KOPT-K1 (cell line): ENCODE data around the gene SLC35F1.

Experiments used
- H3K27ac ChIP-seq: fragments of 200-600 bp; sonication (generic); 2 replicates; pipeline ENCODE4 v1.5.1; 2016; ENCODE audit warnings: antibody characterized with exemption, mild to moderate bottlenecking, low read depth, low read length; ENCODE audit not compliant: poor library complexity, severe bottlenecking
- H3K36me3 ChIP-seq: fragments of 200-600 bp; sonication (generic); 2 replicates; pipeline ENCODE4 v1.5.1; 2017; ENCODE audit warnings: antibody characterized with exemption, mild to moderate bottlenecking, low read length, moderate library complexity; ENCODE audit not compliant: insufficient read depth
- H3K9me3 ChIP-seq: fragments of 200-600 bp; sonication (generic); 2 replicates; pipeline ENCODE4 v1.5.1; 2017; ENCODE audit warnings: antibody characterized with exemption, low read length, mild to moderate bottlenecking; ENCODE audit not compliant: insufficient read depth, poor library complexity, severe bottlenecking

Gene SLC35F1

DNA sequence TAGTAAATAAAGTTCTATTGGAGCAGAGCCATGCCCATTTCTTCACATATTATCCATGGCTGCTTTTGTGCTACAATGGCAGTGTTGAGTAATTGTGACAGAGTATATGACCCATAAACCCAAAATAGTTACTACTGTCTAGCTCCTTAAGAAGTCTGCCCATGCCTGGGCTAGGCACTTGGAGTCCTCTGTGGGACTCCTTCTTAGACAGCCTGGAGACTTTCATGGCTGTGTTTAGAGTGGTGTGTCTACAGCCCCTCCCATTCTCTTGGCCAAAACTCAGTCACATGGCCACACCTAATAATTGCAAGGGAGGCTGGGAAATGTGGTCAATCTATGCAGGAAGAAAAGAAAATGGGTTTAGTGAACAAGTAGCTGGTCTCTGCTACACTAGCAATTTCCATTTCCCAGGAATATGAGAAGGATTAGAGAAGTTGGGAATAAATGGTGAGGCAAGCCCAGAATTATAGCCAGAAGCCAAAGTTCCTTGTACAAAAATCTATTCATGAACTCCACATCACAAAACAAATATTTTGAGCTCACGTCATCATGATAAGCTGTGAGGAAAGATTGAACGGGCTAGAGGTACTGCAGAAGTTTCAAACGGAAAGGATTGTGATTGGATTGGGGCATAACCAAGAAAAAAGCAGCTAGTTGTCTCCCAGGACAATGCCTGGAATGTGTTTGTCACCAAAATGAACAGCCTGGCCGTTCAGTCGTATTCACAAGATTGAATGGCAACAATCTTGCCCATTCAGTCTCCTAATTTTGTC is 389.3 kb downstream of the SLC35F1 start:
- Histone ChIP-seq H3K27ac (no peak overlapping the region), H3K36me3 (no peaks in the 10 kb centered on the region), H3K9me3 (no peaks in the 10 kb centered on the region)

DNA sequence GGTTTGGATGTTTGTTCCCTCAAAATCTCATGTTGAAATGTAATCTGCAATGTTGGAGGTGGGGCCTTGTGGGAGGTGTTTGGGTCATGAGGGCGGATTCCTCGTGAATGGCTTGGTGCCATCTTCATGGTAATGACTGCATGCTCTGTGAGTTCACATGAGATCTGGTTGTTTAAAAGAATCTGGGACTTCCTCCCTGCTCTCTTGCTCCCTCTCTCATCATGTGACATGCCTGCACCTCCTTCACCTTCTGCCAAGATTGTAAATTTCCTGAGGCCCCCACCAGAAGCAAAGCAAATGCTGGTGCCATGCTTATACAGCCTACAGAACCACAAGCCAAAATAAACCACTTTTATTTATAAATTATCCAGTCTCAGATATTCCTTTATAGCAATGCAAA is 390.8 kb downstream of the SLC35F1 start:
- Histone ChIP-seq H3K27ac (no peak overlapping the region), H3K9me3 (no peaks in the 10 kb centered on the region), H3K36me3 (no peaks in the 10 kb centered on the region)

DNA sequence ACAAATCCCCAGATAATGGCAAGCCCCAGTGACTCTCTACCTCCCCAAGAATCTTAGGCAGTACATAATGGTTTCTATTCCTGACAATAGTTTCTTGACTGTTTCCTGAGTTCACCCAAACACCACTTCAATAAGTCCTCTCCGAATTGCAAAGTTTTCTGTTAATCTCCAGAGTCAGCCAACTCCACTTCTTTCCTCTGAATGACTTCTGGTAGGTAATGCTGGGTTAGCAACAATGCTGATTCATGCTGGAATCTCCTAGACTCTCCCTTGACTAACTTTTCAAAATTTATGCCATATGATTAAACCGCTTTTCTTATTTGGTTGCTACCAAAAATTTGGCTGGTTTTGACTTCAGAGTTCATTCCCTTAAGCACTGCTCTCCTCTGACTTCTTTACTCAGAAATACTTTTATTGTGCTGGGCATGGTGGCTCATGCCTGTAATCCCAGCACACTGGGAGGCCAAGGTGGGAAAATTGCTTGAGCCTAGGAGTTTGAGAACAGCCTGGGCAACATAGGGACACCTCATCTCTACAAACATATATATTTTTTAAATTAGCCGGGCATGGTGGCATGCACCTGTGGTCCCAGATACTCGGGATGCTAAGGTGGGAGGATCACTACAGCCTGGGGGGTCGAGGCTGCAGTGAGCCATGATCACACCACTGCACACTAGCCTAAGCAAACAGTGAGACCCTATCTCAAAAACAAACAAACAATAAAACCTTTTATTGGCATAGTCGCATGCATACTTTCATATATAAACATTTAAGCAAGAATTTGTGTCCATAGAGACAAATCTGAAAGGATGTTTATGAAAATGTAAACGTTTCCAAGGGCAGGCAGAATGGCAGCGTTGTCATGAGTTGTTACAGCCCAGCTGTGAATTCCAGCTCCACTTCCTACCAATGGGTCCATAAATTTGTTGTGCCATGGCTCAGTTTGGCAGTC is 391.7 kb downstream of the SLC35F1 start:
- H3K9me3 ChIP-seq = no peaks in the 10 kb centered on the region
- H3K36me3 ChIP-seq = no peaks in the 10 kb centered on the region
- no peak overlapping the region for H3K27ac ChIP-seq

DNA sequence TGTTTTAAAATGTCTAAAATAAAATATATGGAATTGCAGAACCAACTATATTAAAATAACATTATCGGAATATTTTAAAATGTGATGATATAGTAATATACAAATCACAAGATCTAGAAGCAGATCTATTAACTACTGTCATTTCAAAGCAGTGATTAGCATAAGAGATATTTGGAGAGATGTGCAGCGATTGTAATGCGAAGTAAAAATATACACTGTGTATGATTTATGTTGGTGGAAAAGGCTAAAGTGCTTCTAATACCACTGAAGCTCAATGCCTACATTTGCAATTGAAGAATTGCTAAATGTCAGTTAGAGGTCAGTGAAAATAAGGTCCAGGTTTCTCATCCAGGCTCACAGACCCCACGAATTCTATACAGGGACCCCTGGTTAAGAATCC is 392.4 kb downstream of the SLC35F1 start:
- Histone ChIP-seq H3K36me3 (no peaks in the 10 kb centered on the region), H3K27ac (no peak overlapping the region), H3K9me3 (no peaks in the 10 kb centered on the region)

DNA sequence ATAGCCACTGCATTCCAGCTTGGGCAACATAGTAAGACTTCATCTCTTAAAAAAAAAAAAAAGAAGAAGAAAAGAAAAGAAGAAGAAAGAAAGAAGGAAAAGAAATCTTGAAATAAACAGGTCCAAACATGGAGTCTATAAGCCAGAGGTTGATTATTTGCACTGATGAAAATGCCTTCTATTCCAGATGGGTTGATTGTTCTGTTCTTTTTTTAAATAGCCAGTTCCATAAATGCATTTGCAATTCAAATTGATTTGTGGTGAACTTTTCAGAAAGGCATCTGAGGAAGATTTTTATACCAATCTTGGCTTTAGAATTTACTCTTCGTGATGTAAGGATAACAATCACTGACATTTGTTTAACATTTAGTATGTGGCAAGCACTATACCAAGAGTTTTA is 397.3 kb downstream of the SLC35F1 start:
- Histone ChIP-seq H3K36me3 (no peaks in the 10 kb centered on the region), H3K27ac (no peak overlapping the region), H3K9me3 (no peaks in the 10 kb centered on the region)

DNA sequence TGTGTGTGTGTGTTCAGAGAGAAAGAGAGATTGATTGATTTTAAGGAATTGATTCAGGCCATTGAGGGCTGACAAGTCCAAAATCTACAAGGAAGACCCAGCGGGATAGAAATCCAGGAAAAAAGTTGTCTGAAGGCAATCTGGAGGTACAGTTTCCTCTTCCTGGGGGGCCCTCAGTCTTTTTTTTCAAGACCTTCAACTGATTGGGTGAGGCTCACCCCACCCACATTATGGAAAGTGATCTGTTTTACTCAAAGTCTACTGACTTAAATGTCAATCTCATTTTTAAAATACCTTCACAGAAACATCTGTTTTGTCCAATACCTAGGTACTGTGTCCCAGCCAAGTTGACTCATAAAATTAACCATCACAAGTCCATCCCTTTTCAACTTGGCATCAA is 398.0 kb downstream of the SLC35F1 start:
- Histone ChIP-seq H3K9me3 (no peaks in the 10 kb centered on the region), H3K36me3 (no peaks in the 10 kb centered on the region), H3K27ac (no peak overlapping the region)

DNA sequence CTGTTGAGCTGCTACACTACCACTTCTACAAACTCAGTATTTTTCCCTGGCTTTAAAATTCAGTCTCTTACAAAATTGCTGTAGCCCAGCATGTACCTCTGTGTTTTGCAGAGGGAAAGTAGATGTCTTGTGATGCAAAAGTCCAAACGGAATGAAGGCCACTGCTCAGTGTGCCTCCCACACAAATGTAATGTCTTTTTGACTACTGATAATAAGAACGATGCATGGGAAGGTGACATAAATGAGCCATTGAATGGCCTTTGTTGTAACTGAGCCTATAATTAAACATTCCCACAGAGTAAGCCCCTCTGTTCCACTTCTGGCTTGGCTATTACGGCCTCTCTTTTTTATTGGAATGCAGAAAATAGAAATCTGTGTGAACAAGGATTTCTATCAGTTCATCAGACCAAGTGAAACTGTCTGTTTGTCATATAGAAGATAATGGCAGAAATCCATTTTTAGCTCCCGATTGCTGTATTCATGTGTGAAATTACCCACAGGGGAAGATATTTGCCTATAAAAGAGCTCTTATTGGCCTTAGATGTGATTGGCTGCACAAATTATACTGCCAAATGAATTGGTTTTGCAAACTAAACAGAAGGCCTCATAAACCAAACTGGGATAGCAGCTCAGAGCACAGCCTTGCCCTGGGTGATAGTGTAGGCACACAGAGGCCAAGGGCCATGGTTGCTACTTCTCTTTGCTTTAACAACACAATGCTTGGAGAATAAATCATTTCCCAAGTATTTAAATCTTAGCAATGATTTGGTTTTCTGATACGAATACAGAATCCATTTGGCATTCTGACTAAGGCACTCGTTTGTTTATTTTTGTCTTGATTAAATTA is 399.6 kb downstream of the SLC35F1 start:
- no peaks in the 10 kb centered on the region for H3K36me3 ChIP-seq
- no peaks in the 10 kb centered on the region for H3K9me3 ChIP-seq
- H3K27ac ChIP-seq = no peak overlapping the region

DNA sequence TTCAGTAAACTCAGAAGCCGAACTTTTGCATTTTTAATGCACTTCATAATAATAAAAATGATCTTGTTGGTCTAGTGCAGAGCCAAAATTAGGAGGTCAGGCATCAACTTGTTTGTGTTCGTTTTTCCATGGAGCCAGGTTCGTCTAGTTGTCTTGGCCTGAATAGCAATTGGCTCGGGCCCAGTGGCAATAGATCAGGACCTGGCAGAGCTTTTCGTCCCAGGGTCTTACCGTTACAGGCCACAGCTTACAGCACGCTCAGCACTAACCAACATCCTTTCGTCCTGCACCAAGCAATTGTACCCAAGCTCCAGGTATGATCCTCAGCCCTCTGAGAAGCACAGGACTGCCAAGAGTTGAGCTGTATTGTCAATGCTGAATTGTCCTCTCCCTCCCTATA is 400.5 kb downstream of the SLC35F1 start:
- Histone ChIP-seq H3K9me3 (no peaks in the 10 kb centered on the region), H3K36me3 (no peaks in the 10 kb centered on the region), H3K27ac (no peak overlapping the region)

DNA sequence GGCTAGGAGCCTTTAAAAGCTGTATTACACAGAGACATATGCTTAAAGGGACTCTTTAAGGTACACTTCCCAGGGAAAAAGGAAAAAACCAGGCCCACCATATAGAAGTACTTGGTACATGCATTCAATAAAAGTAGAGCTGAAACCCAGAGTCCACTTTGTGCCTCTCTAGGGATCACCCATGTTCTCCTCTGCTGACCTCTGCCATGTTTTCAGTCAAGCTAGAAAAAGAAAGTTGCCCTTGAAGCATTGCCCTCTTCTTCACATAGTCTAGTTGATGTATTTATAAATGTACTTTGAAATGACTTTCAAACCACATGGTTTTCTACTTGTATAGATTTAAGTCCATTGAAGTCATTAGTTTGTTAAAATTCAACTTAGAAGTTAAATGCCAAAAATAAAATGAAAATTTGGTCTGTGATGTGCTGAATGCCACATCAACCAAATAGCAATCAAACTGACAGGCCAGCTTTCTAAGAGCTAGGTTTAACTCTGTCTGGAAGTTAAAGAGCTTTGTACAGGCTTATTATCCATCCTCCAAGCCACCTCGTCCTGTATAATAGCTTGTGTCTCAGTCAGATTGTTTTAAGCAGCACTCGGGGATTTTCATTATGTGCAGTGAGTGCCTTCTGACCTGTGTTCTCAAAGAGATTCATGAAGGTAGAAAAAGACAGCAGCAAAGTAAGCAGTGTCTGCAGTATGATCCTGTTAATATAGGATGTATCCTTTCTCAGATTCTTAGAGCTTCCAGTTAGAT is 402.5 kb downstream of the SLC35F1 start:
- no peaks in the 10 kb centered on the region for H3K9me3 ChIP-seq
- no peaks in the 10 kb centered on the region for H3K36me3 ChIP-seq
- no peak overlapping the region for H3K27ac ChIP-seq

DNA sequence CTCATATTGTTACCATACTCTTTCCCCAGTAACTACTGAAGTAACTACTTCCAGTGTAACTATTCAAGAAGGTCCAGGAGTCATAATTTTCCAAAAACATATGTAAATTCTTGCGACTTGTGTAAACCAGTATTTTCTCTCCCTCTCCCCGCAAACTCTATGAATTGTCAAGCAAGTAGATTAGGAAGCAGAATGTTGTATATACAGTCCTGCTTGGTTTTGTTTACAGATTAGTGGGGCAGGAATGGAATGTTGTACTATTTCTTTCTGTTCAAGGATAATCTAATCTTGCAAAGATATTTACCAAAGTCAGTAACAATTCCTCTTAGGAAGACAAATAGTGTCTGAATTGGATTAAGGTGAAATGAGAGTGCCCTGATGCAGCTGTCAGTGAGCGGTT is 406.1 kb downstream of the SLC35F1 start:
- no peaks in the 10 kb centered on the region for H3K9me3 ChIP-seq
- no peaks in the 10 kb centered on the region for H3K36me3 ChIP-seq

DNA sequence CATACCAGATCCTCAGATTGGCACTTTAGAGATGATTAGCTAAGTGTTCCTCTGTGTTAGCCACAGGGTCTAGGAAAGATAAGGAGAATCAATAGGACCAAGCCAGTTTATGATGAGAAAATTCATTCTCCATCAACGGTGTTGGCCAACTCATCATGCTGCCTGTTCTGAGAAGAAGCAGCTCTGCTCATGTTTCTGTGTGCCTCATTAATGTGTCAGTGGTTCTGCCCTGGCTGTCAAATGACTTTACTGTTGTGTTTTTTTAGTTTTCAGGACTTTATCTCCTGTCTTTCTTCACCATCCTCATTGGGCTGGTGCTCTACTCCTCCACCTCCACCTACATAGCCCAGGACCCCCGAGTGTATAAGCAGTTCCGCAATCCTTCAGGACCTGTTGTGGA is 406.7 kb downstream of the SLC35F1 start:
- H3K27ac ChIP-seq = no peak overlapping the region
- H3K9me3 ChIP-seq = no peaks in the 10 kb centered on the region

More for the DNA sequence above, 406.1 kb downstream of the SLC35F1 start:
- no peak overlapping the region for H3K27ac ChIP-seq

DNA sequence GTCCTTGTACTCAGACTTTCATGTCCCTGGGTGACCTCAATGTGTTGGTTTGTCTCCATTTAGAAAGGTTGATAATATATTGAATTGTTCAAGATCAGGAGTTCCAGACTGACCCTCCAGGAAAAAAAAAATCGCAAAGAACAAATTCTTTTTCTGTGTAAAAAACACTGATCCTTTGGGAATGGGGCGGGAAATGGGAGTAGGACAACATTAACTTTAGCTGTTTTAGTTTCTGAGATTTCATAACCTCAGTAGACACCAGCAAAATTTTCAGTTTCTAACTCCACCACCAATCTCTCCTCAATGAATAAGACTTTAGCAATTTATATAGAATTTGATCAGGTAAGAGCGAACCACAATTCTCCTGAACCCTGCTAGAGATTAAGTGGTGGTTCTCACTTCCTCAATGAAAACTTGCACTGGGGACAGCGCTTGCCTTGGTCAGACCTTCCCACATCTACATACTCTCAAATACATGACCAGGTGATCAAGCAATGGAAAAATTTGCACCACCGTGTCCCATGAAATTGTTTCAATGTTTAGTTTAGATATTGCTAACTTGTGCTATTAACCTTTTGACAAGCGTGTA is 409.8 kb downstream of the SLC35F1 start:
- Histone ChIP-seq H3K27ac (no peak overlapping the region), H3K36me3 (no peaks in the 10 kb centered on the region), H3K9me3 (no peaks in the 10 kb centered on the region)

More for the DNA sequence above, 406.7 kb downstream of the SLC35F1 start:
- no peaks in the 10 kb centered on the region for H3K36me3 ChIP-seq

DNA sequence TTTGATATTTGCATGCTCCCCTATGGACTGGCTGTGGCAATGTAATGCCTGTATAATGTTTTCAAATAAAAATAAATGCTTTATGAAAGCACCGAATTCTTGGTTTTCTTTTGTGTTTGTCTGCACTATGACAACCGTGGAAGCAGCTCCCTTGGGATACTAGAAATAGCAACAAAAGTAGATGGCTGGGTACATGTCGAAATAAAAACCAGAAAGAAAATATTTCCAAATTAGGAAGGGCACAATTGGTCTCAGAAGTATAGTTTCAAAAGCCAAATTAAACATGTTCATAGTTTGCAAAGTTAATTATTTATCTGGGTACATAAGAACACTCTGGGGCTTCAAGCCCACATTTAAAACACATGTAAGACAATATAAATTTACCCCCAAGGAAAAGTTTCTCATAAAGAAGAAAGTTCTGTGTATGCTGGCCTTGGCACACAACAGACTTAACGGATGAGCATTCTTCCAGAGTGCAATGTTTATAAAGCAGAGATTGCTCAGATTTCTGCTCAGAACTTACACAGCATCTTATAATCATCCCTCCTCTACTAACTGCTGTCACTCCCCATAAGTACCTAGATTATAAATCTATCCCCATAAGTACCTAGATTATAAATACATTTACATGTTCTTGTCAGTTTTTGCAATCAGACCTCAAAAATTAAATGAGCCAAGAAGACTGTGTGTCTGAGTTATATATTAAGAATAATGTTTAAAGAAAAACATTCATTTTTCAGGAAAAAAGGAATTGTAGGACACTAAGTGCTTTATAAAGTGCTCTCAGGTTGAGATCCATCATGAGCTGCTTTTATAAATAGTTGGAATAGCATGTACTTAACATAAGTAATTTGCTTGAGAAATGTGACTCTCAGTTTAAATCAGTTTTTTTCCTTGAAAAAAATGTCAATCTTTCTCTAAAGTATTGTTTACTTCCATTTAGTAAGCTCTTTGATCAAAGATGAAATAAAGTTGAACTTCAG is 410.8 kb downstream of the SLC35F1 start:
- H3K36me3 ChIP-seq = no peaks in the 10 kb centered on the region
- no peaks in the 10 kb centered on the region for H3K9me3 ChIP-seq
- H3K27ac ChIP-seq = no peak overlapping the region
